Posterior cingulate gyrus (tissue), 11 donors: ENCODE data around the gene UBE2V1.

Experiments
- DNase-seq, 10 donors: peaks; one replicate each; pipeline versions ENCODE4 v3.0.0 to v3.0.0-alpha.2; 2020 to 2021; ENCODE audit warnings: mixed read lengths in 3 of 10
- intact Hi-C: fragments of 100-400 bp; cut with DNase I; formaldehyde crosslinking; loops from one replicate; pipeline ENCODE4 v1.15.1; 2023

UBE2V1 gene

GRCh38 chr20:50053362-50054230, 59.4 kb downstream of the UBE2V1 start:
- intact Hi-C loops: no loop called here
- DNase-seq: no peak

DNA sequence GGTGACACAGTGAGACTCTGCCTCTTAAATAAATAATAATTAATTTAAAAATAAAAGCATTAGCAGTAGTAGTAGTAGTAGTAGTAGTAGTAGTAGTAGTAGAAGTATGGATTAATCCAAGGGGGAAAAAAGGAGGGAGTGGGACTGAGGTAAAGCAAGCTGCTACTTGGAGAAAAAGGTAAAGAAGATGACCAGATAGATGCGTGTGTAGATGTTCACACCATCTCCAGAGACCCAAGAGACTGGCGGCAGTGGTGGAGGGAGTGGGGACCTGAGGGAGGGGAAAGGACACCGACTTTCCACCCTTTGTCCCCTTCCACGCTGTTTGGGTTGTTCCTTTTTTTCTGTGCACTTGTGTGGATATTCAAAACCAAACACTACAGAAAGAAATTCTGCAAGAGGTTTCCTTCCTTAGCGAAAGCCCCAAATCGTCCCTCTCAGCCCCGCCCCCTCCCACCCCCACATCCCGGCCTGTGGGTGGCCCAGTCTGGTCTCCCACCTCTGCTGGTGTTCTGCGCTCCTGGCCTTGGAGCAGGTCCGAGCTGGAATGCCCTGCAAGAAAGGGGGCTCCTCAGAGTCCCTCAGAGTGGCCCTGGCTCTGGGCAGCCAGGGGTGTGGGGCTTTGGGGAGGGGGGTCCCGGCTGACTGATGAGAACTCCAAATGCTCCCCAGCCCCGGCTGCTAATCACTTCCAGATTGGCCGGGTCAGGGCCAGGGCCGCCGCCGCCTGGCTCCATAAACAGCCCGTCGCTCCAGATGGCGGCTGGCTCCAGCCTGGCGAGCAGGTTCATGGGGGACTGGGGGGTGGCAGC, 60.2 kb downstream of the UBE2V1 start:
- DNase-seq: no peak
- intact Hi-C loops: no loop called here

- no peak for DNase-seq
- intact Hi-C loops: no loop called here
Observed at GRCh38 chr20:50050660-50051308, 62.2 kb downstream of the UBE2V1 start.

- intact Hi-C loops: no loop called here
Observed at GRCh38 chr20:50050214-50050613, 62.7 kb downstream of the UBE2V1 start.

DNA sequence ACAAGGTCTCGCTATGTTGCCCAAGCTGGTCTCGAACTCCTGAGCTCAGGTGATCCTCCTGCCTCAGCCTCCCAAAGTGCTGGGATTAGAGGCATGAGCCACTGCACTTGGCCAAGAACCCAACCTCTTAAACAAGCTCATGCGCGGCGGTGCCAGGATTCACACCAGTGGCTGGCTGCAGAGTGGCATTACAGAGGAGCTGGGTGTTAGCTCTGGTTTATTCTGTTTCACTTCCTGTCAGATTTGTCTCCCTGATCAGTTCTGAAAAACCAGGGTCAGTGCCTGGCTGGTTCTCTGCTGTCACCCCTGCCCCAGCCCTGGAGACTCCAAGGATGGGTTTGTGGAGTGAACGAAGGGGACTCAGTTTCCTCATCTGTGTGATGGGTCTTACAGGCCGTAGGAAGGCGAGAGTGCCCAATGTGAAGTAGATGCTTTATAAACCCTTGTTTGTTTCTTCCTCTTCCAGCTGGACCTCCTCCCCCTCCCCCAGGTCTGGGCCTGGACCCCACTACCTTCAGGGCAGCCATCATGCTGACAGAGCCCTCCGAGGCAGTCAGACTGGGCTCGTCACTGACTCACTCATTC, 63.4 kb downstream of the UBE2V1 start:
- intact Hi-C loops: no loop called here

More at GRCh38 chr20:50050214-50050613, 62.7 kb downstream of the UBE2V1 start:
- DNase-seq: no peak

DNA sequence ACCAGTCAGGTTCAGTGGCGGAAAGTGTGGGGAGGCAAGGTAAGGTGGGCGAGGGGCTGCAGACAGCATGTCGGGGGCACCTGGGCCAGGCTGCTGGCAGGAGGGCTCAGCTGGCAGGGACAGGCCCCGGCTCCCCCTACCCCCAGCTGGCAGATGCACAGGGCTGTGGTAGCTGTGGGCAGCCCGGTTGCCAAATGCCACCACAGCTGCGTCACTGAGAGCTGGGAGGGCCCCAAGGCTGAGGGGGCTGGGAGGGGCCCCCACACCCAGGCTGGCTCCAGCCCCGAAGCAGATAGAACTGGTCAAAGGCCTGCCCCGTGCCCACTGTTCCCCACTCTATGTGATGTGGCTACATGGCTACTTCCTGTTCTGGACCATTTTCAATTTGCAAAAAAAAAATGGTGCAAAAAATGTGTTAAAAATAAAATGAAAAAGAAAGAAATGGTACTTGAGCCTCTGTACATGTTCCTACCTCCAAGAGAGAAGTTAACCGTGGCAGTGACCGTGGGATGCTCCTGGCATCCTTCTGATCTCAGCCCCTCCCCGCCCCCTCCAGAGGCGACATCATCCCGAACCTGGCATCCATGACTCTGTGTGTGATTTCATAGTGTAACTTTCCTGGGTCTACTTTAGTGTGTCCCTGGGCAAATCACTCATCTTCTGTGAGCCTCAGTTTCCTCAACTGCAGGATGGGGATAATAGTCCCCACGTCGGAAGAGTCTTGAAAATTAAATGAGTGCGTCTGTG, 64.4 kb downstream of the UBE2V1 start:
- peak in 5 of 10 donors; percentile 17 to 88 (median 52) for DNase-seq
- intact Hi-C loops: no loop called here

More for the DNA sequence above, 63.4 kb downstream of the UBE2V1 start:
- no peak for DNase-seq

- intact Hi-C loops: no loop called here
Observed at GRCh38 chr20:50044353-50044960, 68.5 kb downstream of the UBE2V1 start.

GRCh38 chr20:50043573-50044352, 69.2 kb downstream of the UBE2V1 start:
- intact Hi-C loops: no loop called here

More at GRCh38 chr20:50044353-50044960, 68.5 kb downstream of the UBE2V1 start:
- no peak for DNase-seq

GRCh38 chr20:50042370-50043313, 70.3 kb downstream of the UBE2V1 start:
- intact Hi-C loops: no loop called here
- DNase-seq: no peak

More at GRCh38 chr20:50043573-50044352, 69.2 kb downstream of the UBE2V1 start:
- DNase-seq: no peak

GRCh38 chr20:50041246-50041873, 71.6 kb downstream of the UBE2V1 start:
- no peak for DNase-seq
- intact Hi-C loops: no loop called here

DNA sequence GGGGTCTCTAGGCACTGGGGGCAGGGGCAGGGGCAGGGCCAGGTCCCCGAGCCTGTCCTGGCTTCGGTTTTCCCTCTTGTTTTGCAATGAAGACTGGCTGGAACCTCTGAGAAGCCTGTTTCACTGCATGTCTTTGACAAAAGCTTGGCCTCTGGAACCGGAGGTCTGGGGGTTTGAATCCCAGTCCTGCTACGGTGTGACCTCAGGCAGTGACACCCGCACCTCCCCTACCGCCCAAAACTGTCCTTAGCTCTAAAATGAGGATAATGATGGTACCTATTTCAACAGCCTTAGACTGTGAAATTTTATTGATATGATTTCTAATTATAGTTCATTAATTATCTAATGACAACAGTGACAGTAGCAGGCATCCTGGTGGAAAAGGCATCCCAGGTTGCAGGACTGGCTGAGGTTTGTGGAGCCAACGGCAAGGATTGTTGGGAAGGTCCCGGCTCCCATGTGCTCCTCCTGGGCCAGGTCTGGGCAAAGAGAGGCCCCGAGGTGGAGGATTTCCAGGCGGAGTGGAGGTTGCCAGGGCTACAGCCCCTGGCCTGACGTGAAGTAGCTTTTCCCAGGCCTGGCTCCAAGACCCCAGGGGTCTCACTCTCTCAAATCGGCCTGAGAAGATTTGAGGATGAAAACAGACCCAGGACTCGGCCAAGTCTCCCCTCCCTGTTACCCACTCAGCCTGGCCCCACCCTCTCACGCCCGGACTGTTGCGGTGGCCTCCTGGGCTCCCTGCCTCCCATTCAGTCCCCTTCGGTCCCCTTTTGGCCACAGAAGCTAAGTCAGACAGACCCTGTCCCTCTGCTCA, 72.3 kb downstream of the UBE2V1 start:
- no peak for DNase-seq
- intact Hi-C loops: no loop called here

GRCh38 chr20:50039706-50040431, 73.1 kb downstream of the UBE2V1 start:
- intact Hi-C loops: no loop called here
- no peak for DNase-seq

DNA sequence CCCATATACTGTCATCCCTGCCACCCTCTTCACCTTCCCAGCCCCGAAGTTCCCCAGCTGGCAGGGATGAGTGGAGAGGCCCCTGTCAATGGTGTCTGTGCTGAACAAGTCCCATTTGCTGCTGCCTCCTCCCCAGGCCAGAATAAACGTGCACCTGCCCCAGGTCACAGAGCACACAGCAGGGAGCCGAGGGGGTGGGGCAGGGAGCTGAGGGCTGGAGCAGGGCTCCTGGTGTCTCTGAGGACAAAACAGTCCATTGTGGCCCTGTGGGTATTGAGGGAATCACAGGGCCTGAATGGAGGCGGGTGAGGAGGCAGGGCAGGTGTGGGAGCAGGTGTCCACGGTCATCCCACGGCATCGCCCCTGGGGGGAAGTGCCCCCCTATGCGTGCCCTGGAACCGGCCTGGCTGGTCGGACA, 74.4 kb downstream of the UBE2V1 start:
- no peak for DNase-seq
- intact Hi-C loops: no loop called here

DNA sequence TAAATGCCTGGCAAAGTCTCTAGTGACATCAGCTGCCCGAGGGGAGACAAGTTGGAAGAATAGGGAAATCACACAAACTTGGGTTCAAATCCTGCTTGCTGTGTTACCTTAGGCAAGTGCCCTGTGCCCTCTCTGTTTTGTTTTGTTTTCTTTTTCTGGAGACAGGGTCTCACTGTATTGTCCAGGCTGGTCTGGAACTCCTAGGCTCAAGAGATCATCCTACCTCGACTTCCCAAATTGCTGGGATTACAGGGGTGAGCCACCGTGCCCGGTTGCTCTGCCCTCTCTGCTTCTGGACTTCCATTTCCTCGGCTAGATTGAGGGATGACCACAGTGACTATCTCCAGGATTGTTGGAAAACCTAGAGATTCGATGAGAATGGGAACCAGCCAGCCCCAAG, 74.8 kb downstream of the UBE2V1 start:
- intact Hi-C loops: no loop called here
- no peak for DNase-seq

GRCh38 chr20:50037575-50037974, 75.4 kb downstream of the UBE2V1 start:
- intact Hi-C loops: no loop called here
- DNase-seq: no peak

DNA sequence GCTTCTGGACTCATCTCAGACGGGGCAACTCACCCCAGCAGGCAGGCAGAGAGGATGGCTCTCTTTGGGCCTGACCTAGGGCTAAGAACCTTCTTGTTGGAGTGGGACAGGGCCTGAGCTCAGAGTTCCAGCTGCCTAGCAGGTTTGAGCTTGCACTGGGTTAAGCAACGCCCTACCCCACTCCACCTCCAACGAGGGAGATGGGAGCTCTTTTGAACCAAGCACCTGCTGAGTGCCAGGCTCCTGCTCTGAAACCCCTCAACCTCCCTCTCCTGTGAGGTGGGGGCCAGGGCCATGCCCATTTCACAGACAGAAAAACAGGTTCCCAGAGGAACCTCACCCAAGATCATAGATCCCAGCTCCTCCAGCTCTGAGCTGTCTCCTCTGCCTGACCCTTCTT, 75.8 kb downstream of the UBE2V1 start:
- DNase-seq: no peak
- intact Hi-C loops: no loop called here
